Stimulated activated CD4-positive, alpha-beta T cell treated with anti-CD3 and anti-CD28 coated beads, TNF-alpha, amount 100 ng/mL, for 24 hours (primary cell): ENCODE results near the gene BICC1.

ENCODE experiments used
- DNase-seq, 3 experiments: peaks; one replicate each; pipeline ENCODE4 v3.0.0-alpha.2; 2020; ENCODE audit warnings: low read depth in 3 of 3

BICC1 gene

GRCh38 chr10:58647376-58648112 lies 134.9 kb downstream of the BICC1 start:
- no peak for DNase-seq

GRCh38 chr10:58648131-58648530 lies 135.5 kb downstream of the BICC1 start:
- DNase-seq: no peak

- DNase-seq: no peak
Measured at GRCh38 chr10:58651040-58651439, 138.4 kb downstream of the BICC1 start.

- no peak for DNase-seq
Measured at GRCh38 chr10:58651742-58652141, 139.1 kb downstream of the BICC1 start.

GRCh38 chr10:58653139-58653538 lies 140.5 kb downstream of the BICC1 start:
- DNase-seq: no peak

DNA sequence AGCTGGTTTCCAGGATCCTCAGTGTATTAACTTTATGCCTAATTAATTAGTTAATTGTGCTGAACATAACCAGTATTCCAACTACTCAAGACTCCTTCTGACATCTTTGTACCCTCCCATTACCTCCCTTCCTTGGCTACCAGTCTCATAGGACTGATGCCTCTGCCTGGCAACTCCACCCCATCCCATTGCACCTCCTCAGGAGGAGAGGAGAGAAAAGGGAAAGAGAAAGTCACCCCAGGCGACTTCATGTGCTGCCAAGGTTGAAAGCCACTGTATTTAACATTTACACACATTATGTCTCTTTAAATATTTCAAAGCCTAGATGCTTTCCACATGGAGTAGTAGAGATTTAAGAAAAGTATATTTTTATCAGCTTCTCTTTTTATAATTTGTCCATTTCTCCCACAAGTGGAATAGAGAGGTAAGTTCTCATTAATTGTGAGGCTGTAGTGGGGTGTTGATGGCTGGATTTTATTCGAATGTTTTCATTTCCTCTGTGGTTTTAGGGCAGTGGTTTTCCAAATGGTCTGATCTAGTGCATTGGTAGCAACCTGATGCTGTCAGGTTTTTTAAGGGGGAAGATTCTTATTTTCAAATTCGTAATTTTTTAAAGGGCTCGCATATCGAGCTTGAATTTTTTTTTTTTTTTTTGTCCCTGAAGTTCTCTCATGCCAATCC lies 148.0 kb downstream of the BICC1 start:
- no peak for DNase-seq

DNA sequence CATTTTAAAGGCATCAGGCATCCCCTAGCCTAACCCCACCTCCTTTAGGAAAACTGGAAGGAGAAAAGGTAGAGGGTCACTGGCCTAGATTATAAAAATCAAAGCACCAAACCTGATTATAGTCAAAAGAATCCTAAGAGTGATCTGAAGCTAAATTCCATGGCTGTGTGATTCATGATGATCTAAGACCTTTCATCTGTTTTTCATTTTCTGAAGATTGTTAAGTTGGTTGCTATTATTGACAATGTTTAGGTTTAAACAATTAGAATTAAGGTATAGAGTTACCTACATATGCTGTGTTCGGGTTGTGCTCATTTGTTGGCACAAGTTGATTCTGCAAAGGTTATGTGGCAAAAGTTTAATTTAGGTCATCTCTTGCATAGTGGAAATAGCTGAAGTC lies 148.7 kb downstream of the BICC1 start:
- no peak for DNase-seq

DNA sequence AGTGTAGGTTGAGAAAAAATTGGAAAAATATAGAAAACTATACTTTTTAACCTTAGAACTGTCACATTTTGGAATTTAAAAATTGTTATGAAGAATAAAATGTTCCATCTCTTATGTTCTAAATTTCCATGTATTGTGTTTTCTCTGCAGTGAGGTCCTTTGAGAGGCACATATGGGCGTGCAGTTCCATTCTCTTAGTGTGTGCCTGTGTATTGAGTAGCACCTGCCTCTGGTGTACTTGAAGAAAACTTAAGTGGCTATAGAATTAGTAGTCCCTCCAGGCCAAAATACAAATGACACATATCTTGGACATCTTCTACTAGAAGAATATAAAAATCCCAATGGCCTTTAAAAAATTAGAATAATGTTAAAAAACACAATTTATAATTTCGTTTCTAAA lies 149.2 kb downstream of the BICC1 start:
- DNase-seq: no peak

- DNase-seq: no peak
Measured at GRCh38 chr10:58662314-58662713, 149.6 kb downstream of the BICC1 start.

DNA sequence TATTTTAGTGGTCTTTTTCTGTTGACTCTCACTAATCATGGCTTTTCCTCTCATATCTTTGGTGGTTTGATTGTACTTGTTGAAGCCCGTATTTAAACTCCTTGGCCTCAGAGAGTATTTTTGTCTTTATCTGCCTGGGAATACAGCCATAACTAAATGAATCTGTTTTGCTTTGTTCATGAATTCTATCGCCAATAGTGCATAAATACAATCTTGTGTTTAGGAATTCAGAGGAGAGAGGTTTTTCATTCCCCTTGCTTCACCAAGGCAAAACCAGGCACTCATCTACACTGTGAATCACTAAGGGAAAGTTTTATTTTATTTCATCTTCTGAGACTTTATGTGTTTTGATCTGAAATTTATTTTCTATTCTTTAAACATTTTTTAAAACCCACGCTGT lies 152.7 kb downstream of the BICC1 start:
- no peak for DNase-seq

GRCh38 chr10:58666024-58666423 lies 153.4 kb downstream of the BICC1 start:
- DNase-seq: no peak

DNA sequence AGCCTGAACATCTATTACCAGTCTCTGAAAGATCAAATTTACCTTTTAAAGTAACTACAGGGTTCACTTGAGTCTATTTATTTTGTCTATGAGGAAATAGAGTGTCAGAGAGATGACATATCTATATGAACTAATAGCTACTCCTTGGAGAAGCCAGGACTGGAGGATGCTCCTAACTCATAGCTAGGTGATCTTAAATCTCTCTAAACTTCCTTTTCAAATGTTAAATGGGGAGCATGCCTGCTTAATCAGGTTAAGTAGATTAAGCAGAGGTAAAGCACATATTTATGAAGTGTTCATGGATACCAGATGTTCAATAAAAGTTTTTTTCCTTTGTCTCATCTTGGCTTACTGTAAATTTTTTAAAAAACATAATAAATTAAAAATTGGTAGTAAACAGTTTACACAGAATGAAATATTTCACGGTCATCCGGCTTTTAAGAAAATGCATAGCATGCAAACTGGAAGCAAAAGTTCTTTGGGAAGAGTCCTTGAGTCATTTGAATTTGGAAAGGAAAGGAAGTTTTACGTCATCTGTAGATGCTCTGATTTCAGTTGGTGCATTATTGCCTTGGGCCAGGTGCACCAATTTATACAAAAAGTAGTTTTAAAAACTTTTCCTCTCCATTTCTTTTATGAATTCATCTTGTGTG lies 155.1 kb downstream of the BICC1 start:
- no peak for DNase-seq

DNA sequence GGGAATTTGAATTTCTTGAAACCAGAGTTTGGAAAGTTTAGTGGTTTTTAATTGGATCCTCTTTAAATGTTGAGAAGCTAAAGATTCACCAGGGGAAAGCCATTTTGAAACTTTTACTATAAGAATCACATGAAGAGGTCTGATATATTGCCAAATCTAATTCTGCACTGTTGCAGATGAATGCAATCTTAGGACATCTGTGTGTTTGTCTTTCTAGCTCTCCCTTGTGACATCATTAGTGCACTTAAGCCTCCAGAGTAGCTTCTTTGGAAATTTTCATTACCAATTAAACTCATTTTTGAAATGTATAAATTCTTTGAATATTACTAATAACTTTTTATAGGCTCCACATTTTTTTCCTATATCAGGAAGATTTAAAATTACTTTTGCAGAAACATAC lies 160.2 kb downstream of the BICC1 start:
- DNase-seq: no peak

- no peak for DNase-seq
Measured at GRCh38 chr10:58674251-58674650, 161.6 kb downstream of the BICC1 start.

- DNase-seq: no peak
Measured at GRCh38 chr10:58675321-58675720, 162.6 kb downstream of the BICC1 start.

- no peak for DNase-seq
Measured at GRCh38 chr10:58691528-58691927, 178.9 kb downstream of the BICC1 start.

DNA sequence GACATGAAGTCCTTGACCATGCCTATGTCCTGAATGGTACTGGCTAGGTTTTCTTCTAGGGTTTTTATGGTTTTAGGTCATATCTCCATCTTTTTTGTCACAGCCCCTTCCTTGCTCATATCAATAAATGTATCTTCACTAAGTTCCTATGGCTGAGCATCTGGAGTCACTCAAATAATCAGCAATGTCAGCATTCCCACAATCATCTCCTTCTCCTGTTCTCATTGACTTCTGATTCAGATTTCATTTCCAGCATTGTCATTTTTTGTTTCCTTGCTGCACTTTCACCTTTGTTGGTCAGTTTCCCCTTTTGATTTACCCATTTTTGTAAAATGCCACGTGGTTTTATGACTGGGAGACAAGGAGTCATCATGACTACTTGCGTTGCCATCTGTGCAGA lies 181.2 kb downstream of the BICC1 start:
- DNase-seq: no peak

- no peak for DNase-seq
Measured at GRCh38 chr10:58695022-58695421, 182.3 kb downstream of the BICC1 start.

- DNase-seq: no peak
Measured at GRCh38 chr10:58696736-58697135, 184.1 kb downstream of the BICC1 start.

- no peak for DNase-seq
Measured at GRCh38 chr10:58697691-58698090, 185.0 kb downstream of the BICC1 start.

DNA sequence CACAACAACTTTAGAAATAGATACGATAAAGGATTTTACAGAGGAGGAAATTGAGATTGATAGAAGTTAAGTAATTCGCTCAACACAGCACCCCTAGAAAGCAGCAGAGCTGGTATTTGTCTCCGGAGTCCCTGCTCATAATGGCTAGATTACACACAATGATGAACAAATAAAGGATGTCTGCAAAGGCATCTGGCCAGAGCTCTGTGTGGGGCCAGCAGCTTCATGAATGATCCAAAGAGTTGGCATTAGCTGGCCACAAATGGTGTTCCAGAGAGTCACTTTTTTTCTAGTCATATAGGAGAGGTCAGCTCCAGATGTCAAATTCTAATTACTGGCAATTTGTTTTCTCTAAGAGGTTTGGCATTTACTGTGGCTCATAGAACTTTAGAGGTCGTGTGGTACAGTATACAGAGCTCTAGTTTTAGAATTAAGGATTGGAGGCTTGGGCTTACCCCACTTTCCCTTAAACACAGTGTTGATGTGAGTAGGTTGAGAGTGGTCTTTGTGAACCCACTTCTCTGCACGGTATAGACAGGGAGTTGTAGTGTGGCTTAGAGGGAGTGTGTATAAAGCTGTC lies 186.2 kb downstream of the BICC1 start:
- DNase-seq: no peak

GRCh38 chr10:58700591-58700990 lies 187.9 kb downstream of the BICC1 start:
- no peak for DNase-seq
